Heart left ventricle (tissue), 16 donors: ENCODE measurements around the gene UEVLD. TPM values are rescaled to one million over a fixed set of nuclear protein-coding genes. Genes with fewer than 3 reads are reported as not detected.

Experiments used
- ATAC-seq, 4 donors: fragments of 200-7000 bp; cut with Tn5 transposase; one replicate each; pipeline ENCODE4 v1.9.1; 2020 to 2022; ENCODE audit warnings: moderate library complexity in 4 of 4, mild to moderate bottlenecking in 3 of 4, moderate number of reproducible peaks in 1 of 4
- DNase-seq, 5 donors: peaks; one replicate each; pipeline ENCODE4 v3.0.0-alpha.2; 2020
- H3K27ac ChIP-seq, 12 donors: fragments of 200-600 bp; sonication (generic) in 4 of 12; one replicate each; pipeline versions ENCODE4 v1.5.0 to v1.8.0; 2016 to 2022; ENCODE audit warnings: mild to moderate bottlenecking in 2 of 12
- H3K27me3 ChIP-seq, 9 donors: fragments of 200-600 bp; sonication (generic) in 2 of 9; one replicate each; pipeline versions ENCODE4 v1.5.1 to v1.8.0; 2016 to 2022; ENCODE audit warnings: mild to moderate bottlenecking in 3 of 9
- H3K36me3 ChIP-seq, 9 donors: fragments of 200-600 bp; sonication (generic) in 2 of 9; one replicate each; pipeline versions ENCODE4 v1.5.0 to v1.8.0; 2018 to 2022; ENCODE audit warnings: mild to moderate bottlenecking in 2 of 9
- H3K4me1 ChIP-seq, 12 donors: fragments of 200-600 bp; sonication (generic) in 4 of 12; one replicate each; pipeline versions ENCODE4 v1.5.0 to v1.8.0; 2016 to 2022; ENCODE audit warnings: mild to moderate bottlenecking in 3 of 12
- H3K4me3 ChIP-seq, 12 donors: fragments of 200-600 bp; sonication (generic) in 4 of 12; one replicate each; pipeline versions ENCODE4 v1.5.0 to v1.8.0; 2017 to 2022; ENCODE audit warnings: mild to moderate bottlenecking in 9 of 12, moderate library complexity in 4 of 12
- H3K9me3 ChIP-seq, 12 donors: fragments of 200-600 bp; sonication (generic) in 4 of 12; one replicate each; pipeline versions ENCODE4 v1.5.0 to v1.8.0; 2016 to 2022; ENCODE audit warnings: mild to moderate bottlenecking in 1 of 12
- CTCF ChIP-seq, 12 donors: fragments of 200-600 bp; sonication (generic) in 4 of 12; IDR thresholded peaks; one replicate each; pipeline versions ENCODE4 v1.5.0 to v1.8.0; 2018 to 2022; ENCODE audit warnings: antibody characterized with exemption in 12 of 12, mild to moderate bottlenecking in 5 of 12
- POLR2A ChIP-seq, 2 donors: fragments of 450-650 bp; IDR thresholded peaks; one replicate each; pipeline ENCODE4 v1.6.1; 2017; ENCODE audit warnings: antibody characterized with exemption in 2 of 2, mild to moderate bottlenecking in 2 of 2, moderate library complexity in 2 of 2
- WGBS, 4 donors: extraction: QIAGEN DNeasy Blood & Tissue Kit in 2 of 4; methylation state at CpG; one replicate each; pipeline versions ENCODE4 v1.1.5 to v1.1.7; 2013 to 2018; 5-methylcytosine and 5-hydroxymethylcytosine counted together
- intact Hi-C, 10 donors: fragments of 100-400 bp; cut with DNase I; formaldehyde crosslinking; loops; one replicate each; pipeline versions ENCODE4 v1.11.1 to v1.14.2; 2022
- polyA plus RNA-seq, 2 donors: library from polyadenylated mRNA; stranded (reverse); fragments of 200-250 nt; gene quantifications; one replicate each; pipeline ENCODE4 v1.2.3, GENCODE V29; 2013
- total RNA-seq, 9 donors: library from RNA; depleted of rRNA in 2 of 9; stranded (reverse); fragments of >200 nt in 2 of 9; fragmentation: NEBNext Ultra II Directional in 3 of 9; extraction: Animal tissue kit (Norgen Biotek cat#: 25700) in 3 of 9; gene quantifications; one replicate each; pipeline versions ENCODE4 v1.1.0 to v1.2.4, GENCODE V29; 2016 to 2023
- donor health status: ischemic (EF 13 %, LVEDD 7.1; RV severe dilation, severe dysfunction).
- donor health status: healthy with polysubstance abuse.
- donor health status: DM: no; HTN: yes; CAD: no.
- donor health status: DM: no; HTN: no; CAD: no.
- donor health status: ischemic (EF 25% LVEDD 6.9; RV normal size, moderate dysfunction).
- donor health status: ischemic (EF 25% LVEDD 5.7; RV mildly dilated, moderate dysfunction).
- donor health status: healthy.
- donor health status: DM: yes; HTN: yes; CAD: no.
- donor health status: ischemic (EF 35%, LVEDD 5.7; RV mildly dilated, moderate dysfunction).
- donor health status: nonischemic (EF 11% LVEDD 7.7; RV severe dilation, severe dysfunction).
- donor health status: DM: yes; HTN: yes; CAD: no.
- donor health status: PGD.
- donor health status: ischemic (EF 29% LVEDD 5.4; RV normal size, mild dysfunction).
- donor health status: nonischemic (EF 23%, LVEDD 6.1; RV moderate dilation, normal function).

UEVLD gene
- total and polyA plus RNA-seq, 11 donors, result 4.3 to 37.8 (median 20.2) TPM

GRCh38 chr11:18612394-18612793 lies 23.9 kb upstream of the UEVLD start:
- H3K36me3 ChIP-seq, result peaks cover 0 to 94% (median 85%) of the 10 kb centered on the region in 9 donors
- WGBS, 4 donors, result 86 to 96% (median 95%) methylated on average over 4 of the region's 4 CpGs
- ATAC-seq (no peak), DNase-seq (no peak)
- no peak for TF ChIP-seq POLR2A (IDR thresholded peaks at IDR 0.05)
- no peak for TF ChIP-seq CTCF (IDR thresholded peaks at IDR 0.05)
- H3K4me3 ChIP-seq, result no peak overlapping the region
- H3K9me3 ChIP-seq, result no peaks in the 10 kb centered on the region
- H3K4me1 ChIP-seq, result peaks cover 0 to 17% (median 0%) of the 10 kb centered on the region in 12 donors
- no peaks in the 10 kb centered on the region for H3K27me3 ChIP-seq
- H3K27ac ChIP-seq, result no peak overlapping the region
- intact Hi-C loops, result no loop called here

GRCh38 chr11:18611196-18611595 lies 22.7 kb upstream of the UEVLD start:
- 81 to 96% (median 89%) methylated on average over 2 of the region's 2 CpGs for WGBS, 4 donors
- no peak overlapping the region for H3K27ac ChIP-seq
- H3K27me3 ChIP-seq, result no peaks in the 10 kb centered on the region
- ATAC-seq (no peak), DNase-seq (no peak)
- no peak overlapping the region for H3K4me3 ChIP-seq
- peaks cover 0 to 9% (median 0%) of the 10 kb centered on the region in 12 donors for H3K4me1 ChIP-seq
- no peaks in the 10 kb centered on the region for H3K9me3 ChIP-seq
- TF ChIP-seq CTCF (IDR thresholded peaks at IDR 0.05), result no peak
- no peak for TF ChIP-seq POLR2A (IDR thresholded peaks at IDR 0.05)
- peaks cover 0 to 99% (median 90%) of the 10 kb centered on the region in 9 donors for H3K36me3 ChIP-seq
- intact Hi-C loops, result no loop called here

GRCh38 chr11:18608376-18608775 lies 19.8 kb upstream of the UEVLD start:
- ATAC-seq (peak in 2 of 4 donors; percentile 60 to 72), DNase-seq (no peak)
- Histone ChIP-seq H3K27me3 (no peaks in the 10 kb centered on the region), H3K4me3 (no peak overlapping the region), H3K36me3 (peaks cover 0 to 83% (median 75%) of the 10 kb centered on the region in 9 donors), H3K4me1 (peaks cover 0 to 9% (median 0%) of the 10 kb centered on the region in 12 donors), H3K9me3 (no peaks in the 10 kb centered on the region), H3K27ac (peak overlapping the region in 3 of 12 donors; percentile 12 to 53 (median 23))
- WGBS, 4 donors, result 34 to 45% (median 40%) methylated on average over 3 of the region's 3 CpGs
- intact Hi-C loops, result no loop called here
- TF ChIP-seq POLR2A (IDR thresholded peaks at IDR 0.05), result no peak
- no peak for TF ChIP-seq CTCF (IDR thresholded peaks at IDR 0.05)

GRCh38 chr11:18600915-18601569 lies 12.5 kb upstream of the UEVLD start:
- ATAC-seq, result peak; percentile 75 to 85 (median 78)
- peaks cover 0 to 17% (median 0%) of the 10 kb centered on the region in 12 donors for H3K4me1 ChIP-seq
- intact Hi-C loops, result no loop called here

More at GRCh38 chr11:18600915-18601569, 12.5 kb upstream of the UEVLD start:
- DNase-seq, result no peak
- Histone ChIP-seq H3K4me3 (no peak overlapping the region), H3K27ac (peak overlapping the region in 8 of 12 donors; percentile 4 to 61 (median 50)), H3K9me3 (no peaks in the 10 kb centered on the region), H3K27me3 (no peaks in the 10 kb centered on the region), H3K36me3 (peaks cover 0 to 23% (median 5%) of the 10 kb centered on the region in 9 donors)
- TF ChIP-seq CTCF (IDR thresholded peaks at IDR 0.05) (no peak), POLR2A (IDR thresholded peaks at IDR 0.05) (no peak)
- WGBS, 4 donors, result 93 to 98% (median 94%) methylated on average over 4 of the region's 4 CpGs
